PC-3 (cell line): ENCODE data around the gene ALKBH3.

ENCODE experiments used
- CTCF ChIP-seq: fragments of 300-600 bp; sonication (generic); conservative IDR thresholded peaks from 2 replicates; pipeline ENCODE4 v1.5.1; 2017; ENCODE audit warnings: antibody characterized with exemption, low read depth, mild to moderate bottlenecking, low read length
- EZH2 ChIP-seq: fragments of 300-600 bp; sonication (generic); IDR thresholded peaks from one replicate; pipeline ENCODE4 v1.6.1; 2017; ENCODE audit warnings: antibody characterized with exemption, mild to moderate bottlenecking, low read length; ENCODE audit not compliant: unreplicated experiment
- EZH2phosphoT487 ChIP-seq: fragments of 300-600 bp; sonication (generic); IDR thresholded peaks from 2 replicates; pipeline ENCODE4 v1.6.1; 2018; ENCODE audit warnings: mild to moderate bottlenecking, antibody characterized with exemption, low read length, borderline replicate concordance

- TF ChIP-seq CTCF (no peak), EZH2 (no peak), EZH2phosphoT487 (no peak)
Observed at GRCh38 chr11:43874738-43875137, 5.9 kb upstream of the ALKBH3 start.
